GM21367 (cell line): ENCODE measurements around the gene MAP2K1.
A peak's percentile ranks its signal among the peaks of the same experiment; 100 is the strongest.
"Not testable (repeated sequence)": the region's sequence is repeated elsewhere in the genome, so short reads cannot be mapped to it uniquely, and the experiment has no call there.

Source experiments
- ATAC-seq: cut with Tn5 transposase; IDR thresholded peaks from one replicate; pipeline ENCODE4 v1.9.1; 2021; ENCODE audit not compliant: unreplicated experiment

The MAP2K1 gene

DNA sequence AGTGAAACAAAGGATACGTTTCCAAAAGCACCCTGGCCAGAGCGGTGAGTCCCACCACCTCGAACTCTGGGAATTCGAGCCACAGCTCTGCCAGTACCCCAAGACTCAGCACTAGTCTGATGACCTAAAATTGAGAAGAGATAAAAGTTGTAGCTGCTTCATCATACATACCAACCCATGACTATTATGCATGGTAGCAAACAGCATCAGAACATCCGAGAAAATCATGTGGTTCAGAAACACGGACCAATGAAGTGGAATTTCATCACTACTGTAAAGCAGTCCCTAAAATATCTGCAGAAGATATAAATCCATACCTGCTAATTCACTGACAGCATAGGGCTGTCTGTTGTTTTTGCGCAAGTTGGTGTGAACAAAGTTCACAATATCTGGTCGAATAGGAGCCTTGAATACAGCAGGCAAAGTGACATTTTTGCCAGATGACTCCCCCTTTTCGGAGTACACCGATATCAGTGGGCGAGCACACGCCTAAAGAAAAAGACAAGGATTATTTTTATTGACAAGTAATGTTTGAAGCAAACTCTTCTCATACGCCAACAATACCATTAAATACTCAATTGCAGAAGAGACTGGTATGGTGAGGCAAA is 116.4 kb downstream of the MAP2K1 start:
- not testable (repeated sequence) for ATAC-seq

DNA sequence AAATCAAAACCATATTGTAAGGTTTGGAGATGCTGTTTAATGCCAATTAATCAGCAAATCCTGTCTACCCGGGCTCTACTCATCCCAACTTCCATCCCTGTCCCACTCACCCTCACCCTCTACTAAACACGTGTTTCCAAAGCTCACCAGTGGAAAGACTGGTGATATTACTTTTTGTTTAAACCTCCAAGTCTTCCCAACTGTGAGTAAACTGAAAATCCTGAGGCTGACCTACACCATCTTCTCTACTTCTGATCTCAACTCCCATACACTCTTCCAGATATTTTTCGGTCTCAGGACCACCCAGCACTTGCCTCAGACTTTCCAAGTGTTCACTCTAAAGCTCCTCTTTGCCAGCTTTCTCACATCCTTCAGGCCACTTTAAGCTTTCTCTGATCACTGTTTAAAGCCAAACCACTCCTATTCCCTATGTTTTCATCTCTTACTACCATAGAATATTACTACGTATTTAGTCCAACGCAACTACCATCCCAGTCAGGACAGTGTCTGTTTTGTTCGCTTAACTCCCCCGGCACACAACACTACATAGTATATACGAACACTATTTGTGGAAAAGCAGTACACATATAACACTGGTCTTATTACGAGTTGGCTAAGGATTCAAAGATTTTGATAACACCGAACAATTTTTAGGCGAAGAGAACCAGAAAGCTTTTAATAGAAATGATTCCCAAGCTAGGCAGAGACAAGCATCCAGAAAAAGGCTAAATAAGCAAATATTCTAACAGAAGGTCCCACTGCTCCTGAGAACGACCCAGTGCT is 117.3 kb downstream of the MAP2K1 start:
- no peak for ATAC-seq

DNA sequence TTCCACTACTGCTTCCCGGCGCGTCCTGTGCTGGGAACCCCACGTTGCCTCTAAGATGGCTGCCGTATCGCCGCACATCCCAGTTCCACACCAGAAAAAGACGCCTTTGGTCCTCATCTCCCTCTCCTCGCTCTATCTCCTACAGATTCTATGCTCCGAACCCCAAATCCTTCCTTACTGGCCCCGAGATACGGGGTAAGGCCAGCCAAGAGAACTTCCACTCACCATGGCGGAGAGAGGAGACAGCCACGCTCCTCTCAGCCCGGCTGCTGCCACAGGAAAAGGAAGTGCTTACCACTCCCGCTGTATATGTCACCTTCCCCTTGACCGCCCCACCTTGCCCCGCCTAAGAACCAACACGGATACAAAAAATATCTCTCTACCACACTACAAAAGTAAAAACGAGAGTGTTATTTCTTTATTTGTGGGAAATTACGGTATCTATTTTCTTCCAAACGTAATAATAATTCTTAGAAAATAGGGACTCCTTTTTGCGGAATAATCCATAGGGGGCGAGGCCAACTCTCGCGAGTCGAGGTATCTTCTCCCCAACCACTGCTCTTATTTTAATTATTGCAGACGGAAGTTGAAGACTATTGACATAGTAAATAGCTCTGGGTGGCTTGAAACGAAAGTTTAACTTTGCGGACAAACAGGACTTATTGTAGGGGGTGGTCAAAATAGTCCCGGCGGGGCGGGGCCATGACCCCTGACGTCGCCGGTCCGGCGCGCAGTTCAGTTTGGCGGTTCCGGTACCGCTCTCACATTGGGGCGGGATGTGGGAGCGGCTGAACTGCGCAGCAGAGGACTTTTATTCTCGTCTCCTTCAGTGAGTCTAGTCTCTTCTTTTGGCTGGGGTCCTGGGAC is 118.1 kb downstream of the MAP2K1 start, which contains the start of the genes RPL4 and ZWILCH:
RPL4 (minus strand) TSS at position 293 of the 867 bp plus-strand sequence; CDS start at position 228, 65 bp downstream.
ZWILCH (plus strand) TSS at position 764 of the 867 bp plus-strand sequence; CDS start at position 777, 13 bp downstream.
- peak; percentile 71 for ATAC-seq

GRCh38 chr15:66505430-66505811 is 118.7 kb downstream of the MAP2K1 start:
- peak; percentile 19 for ATAC-seq

GRCh38 chr15:66505818-66506217 is 119.1 kb downstream of the MAP2K1 start:
- no peak for ATAC-seq

GRCh38 chr15:66508293-66508883 is 121.7 kb downstream of the MAP2K1 start:
- no peak for ATAC-seq

GRCh38 chr15:66514586-66514985 is 127.9 kb downstream of the MAP2K1 start:
- ATAC-seq, result no peak

- no peak for ATAC-seq
Observed at GRCh38 chr15:66515901-66516322, 129.2 kb downstream of the MAP2K1 start.

- no peak for ATAC-seq
Observed at GRCh38 chr15:66523926-66524325, 137.2 kb downstream of the MAP2K1 start.

DNA sequence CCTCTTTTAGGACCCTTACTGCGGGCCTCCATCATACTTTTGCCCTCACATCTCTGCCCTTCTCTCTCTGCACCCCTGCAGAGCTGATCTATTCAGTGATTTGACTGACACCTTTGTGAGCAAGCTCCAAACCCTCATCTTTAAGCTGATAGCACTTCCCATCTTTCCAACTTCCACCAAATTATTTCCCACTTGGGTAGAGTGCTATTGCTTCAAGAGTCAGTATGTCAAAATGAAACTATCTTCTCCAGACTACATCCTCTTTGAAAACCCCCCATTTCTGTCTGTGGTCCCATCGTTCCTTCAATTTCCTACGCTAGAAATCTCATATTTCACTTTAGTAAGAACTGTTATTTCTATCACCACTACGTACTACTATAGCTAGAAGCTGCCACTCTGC is 138.1 kb downstream of the MAP2K1 start:
- ATAC-seq, result no peak

GRCh38 chr15:66535056-66535455 is 148.3 kb downstream of the MAP2K1 start:
- no peak for ATAC-seq
